Activated CD4-positive, alpha-beta memory T cell treated with anti-CD3 and anti-CD28 coated beads for 36 hours (primary cell): ENCODE measurements around the gene UBR4. TPM values are rescaled to one million over a fixed set of nuclear protein-coding genes. Genes with fewer than 3 reads are reported as not detected.

ENCODE experiments used
- CTCF ChIA-PET: fragments of 350-600 bp; sonication (Branson Sonifier 250); formaldehyde crosslinking; loops from one replicate; lab custom pipeline; 2021; ENCODE audit warnings: antibody characterized with exemption, inconsistent platforms; lab: Charles Lee
- POLR2A ChIA-PET: fragments of 350-600 bp; sonication (Branson Sonifier 250); formaldehyde crosslinking; loops from one replicate; lab custom pipeline; 2021; ENCODE audit warnings: antibody characterized with exemption; lab: Charles Lee
- DNase-seq: peaks from one replicate; pipeline ENCODE4 v3.0.0-alpha.2; 2020
- H3K27ac Mint-ChIP-seq: one replicate; pipeline ENCODE4 v1.8.0; 2021; ENCODE audit warnings: mixed read lengths
- H3K27me3 Mint-ChIP-seq: one replicate; pipeline ENCODE4 v1.8.0; 2021; ENCODE audit warnings: mixed read lengths
- H3K36me3 Mint-ChIP-seq: one replicate; pipeline ENCODE4 v1.8.0; 2021; ENCODE audit warnings: mixed read lengths
- H3K4me1 Mint-ChIP-seq: one replicate; pipeline ENCODE4 v1.8.0; 2021; ENCODE audit warnings: low read depth, mixed read lengths
- H3K4me3 Mint-ChIP-seq: one replicate; pipeline ENCODE4 v1.8.0; 2021; ENCODE audit warnings: mild to moderate bottlenecking, mixed read lengths
- H3K9me3 Mint-ChIP-seq: one replicate; pipeline ENCODE4 v1.8.0; 2021; ENCODE audit warnings: mixed read lengths
- intact Hi-C: fragments of 100-400 bp; cut with micrococcal nuclease; formaldehyde crosslinking; loops from one replicate; pipeline ENCODE4 v1.15.1; 2023
- total RNA-seq, 2 experiments: library from RNA; stranded (reverse); gene quantifications; one replicate each; pipeline ENCODE4 v1.2.3, GENCODE V29; 2021

The UBR4 gene
- total RNA-seq, 2 experiments from 2014 or later: 104 to 116 TPM

DNA sequence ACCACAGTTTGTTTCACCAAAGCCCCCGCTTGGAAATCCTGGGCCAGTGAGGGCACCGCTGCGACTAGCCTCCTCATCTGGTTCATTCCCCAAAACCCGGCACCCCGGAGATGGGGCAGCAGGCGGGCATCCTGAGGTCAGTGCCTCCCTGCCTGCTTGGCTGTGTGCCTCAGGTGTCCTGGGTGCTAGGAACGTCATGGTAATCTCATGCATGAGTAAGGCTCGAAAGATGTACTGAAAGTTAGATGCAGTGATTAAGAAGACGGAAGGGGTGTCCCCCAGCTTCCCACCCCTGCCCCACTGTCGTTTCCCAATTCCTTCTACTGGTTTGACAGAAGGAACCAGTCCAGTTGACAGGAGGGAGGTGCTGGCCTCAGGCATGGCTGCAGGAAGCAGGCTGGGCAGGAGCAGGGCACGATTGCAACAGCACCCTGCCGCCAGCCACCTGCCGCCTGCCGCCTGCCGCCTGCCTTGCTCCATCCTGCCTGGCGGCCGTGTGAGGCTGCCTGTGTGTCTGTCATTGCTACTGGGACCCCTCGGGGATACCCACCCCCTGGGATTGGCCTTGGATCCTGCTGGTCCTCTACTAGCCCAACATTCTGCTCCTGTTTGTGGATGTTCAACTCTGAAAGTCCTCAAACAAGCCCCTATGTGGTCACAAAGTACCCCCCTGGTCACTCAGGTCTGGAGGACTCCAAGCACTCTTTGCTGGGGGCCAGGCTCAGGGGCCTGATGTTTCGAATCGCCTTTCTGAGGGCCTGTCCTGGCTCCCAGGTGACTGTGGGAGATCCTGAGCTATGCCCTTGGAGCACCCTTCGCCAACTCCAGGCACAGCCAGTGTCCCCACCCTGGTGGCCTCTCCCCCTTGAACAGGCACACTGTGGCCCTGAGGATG is 180.6 kb downstream of the UBR4 start:
- H3K27ac Mint-ChIP-seq: no peak overlapping the region
- H3K4me3 Mint-ChIP-seq: no peak overlapping the region
- intact Hi-C loops: no loop called here
- peaks cover 7% of the 10 kb centered on the region for H3K27me3 Mint-ChIP-seq
- POLR2A ChIA-PET: no interaction called here
- CTCF ChIA-PET: no interaction called here
- H3K4me1 Mint-ChIP-seq: peaks cover 6% of the 10 kb centered on the region
- DNase-seq: no peak
- H3K36me3 Mint-ChIP-seq: no peaks in the 10 kb centered on the region
- peaks cover 3% of the 10 kb centered on the region for H3K9me3 Mint-ChIP-seq

- POLR2A ChIA-PET: no interaction called here
- intact Hi-C loops: no loop called here
- no peak for DNase-seq
Measured at GRCh38 chr1:19028546-19029129, 181.4 kb downstream of the UBR4 start.

GRCh38 chr1:19028110-19028509 is 182.0 kb downstream of the UBR4 start:
- Mint-ChIP-seq H3K9me3 (peaks cover 5% of the 10 kb centered on the region), H3K36me3 (no peaks in the 10 kb centered on the region), H3K4me1 (peaks cover 6% of the 10 kb centered on the region), H3K4me3 (no peak overlapping the region), H3K27ac (no peak overlapping the region), H3K27me3 (peaks cover 7% of the 10 kb centered on the region)
- ChIA-PET POLR2A (no interaction called here), CTCF (interaction anchor here (1.5 kb wide), 1 partner anchor 144 kb away, joined by 3 read pairs; no protein-coding TSS in a partner anchor)
- intact Hi-C loops: no loop called here
- DNase-seq: no peak

More at GRCh38 chr1:19028546-19029129, 181.4 kb downstream of the UBR4 start:
- H3K27ac Mint-ChIP-seq: no peak overlapping the region
- H3K36me3 Mint-ChIP-seq: no peaks in the 10 kb centered on the region
- CTCF ChIA-PET: no interaction called here
- H3K27me3 Mint-ChIP-seq: peaks cover 7% of the 10 kb centered on the region
- no peak overlapping the region for H3K4me3 Mint-ChIP-seq
- peaks cover 6% of the 10 kb centered on the region for H3K4me1 Mint-ChIP-seq
- peaks cover 5% of the 10 kb centered on the region for H3K9me3 Mint-ChIP-seq

Other genes starting within 250 kb of the UBR4 start
- gene EMC1, start 41.3 kb upstream of the UBR4 start, total RNA-seq: 10 to 100 TPM; 46.6 to 49.3 TPM
- 10 to 100 TPM; 83.0 to 83.8 TPM for gene MRTO4, start 41.5 kb upstream of the UBR4 start, total RNA-seq
- gene AKR7A3, start 78.5 kb upstream of the UBR4 start, total RNA-seq: under 1 TPM; 0.80 to 0.88 TPM
- gene AKR7A2, start 101.9 kb upstream of the UBR4 start, total RNA-seq: 10 to 100 TPM; 45.5 to 49.4 TPM
- 1 to 10 TPM; 6.8 to 7.9 TPM for gene SLC66A1, start 102.1 kb upstream of the UBR4 start, total RNA-seq